ENCODE data around the gene TUBGCP3. TPM values are rescaled to one million over a fixed set of nuclear protein-coding genes. Genes with fewer than 3 reads are reported as not detected.
"Not testable (repeated sequence)": the region's sequence is repeated elsewhere in the genome, so short reads cannot be mapped to it uniquely, and the experiment has no call there.

The TUBGCP3 gene
- 16.4 TPM for total RNA-seq
- long read RNA-seq, transcript TUBGCP3-201 (22 exons, 3,899 nt) = major isoform, 13 of 18 reads
- long read RNA-seq, partial matches to known transcripts = 0 of 18 reads
- long read RNA-seq, other reads (novel, unspliced or antisense) = 4 of 18 reads

- ATAC-seq (peak; percentile 97), DNase-seq (ENCODE audit: missing footprints) (peak; percentile 94)
- intact Hi-C loops (cut with DNase I) = no loop called here
These were observed at the start of gene TUBGCP3 for GRCh38 chr13:112587764-112588489. Gene TUBGCP3 (minus strand): TSS chr13:112588153. CDS start chr13:112587980, 173 bp downstream.

- DNase-seq (ENCODE audit: missing footprints) (no peak), ATAC-seq (no peak)
- intact Hi-C loops (cut with DNase I) = no loop called here
These were observed 49.3 kb upstream of the TUBGCP3 start for GRCh38 chr13:112637017-112637801.

GRCh38 chr13:112636401-112636975 lies 48.5 kb upstream of the TUBGCP3 start:
- DNase-seq (ENCODE audit: missing footprints) (no peak), ATAC-seq (no peak)
- intact Hi-C loops (cut with DNase I) = no loop called here

GRCh38 chr13:112635323-112635722 lies 47.4 kb upstream of the TUBGCP3 start:
- no peak for ATAC-seq
- no peak for DNase-seq (ENCODE audit: missing footprints)
- intact Hi-C loops (cut with DNase I) = no loop called here

- intact Hi-C loops (cut with DNase I) = no loop called here
These were observed 46.1 kb upstream of the TUBGCP3 start for GRCh38 chr13:112634102-112634501.

GRCh38 chr13:112630226-112630625 lies 42.3 kb upstream of the TUBGCP3 start:
- ATAC-seq; intact Hi-C loops (cut with DNase I); DNase-seq (ENCODE audit: missing footprints): not testable (repeated sequence)

More at GRCh38 chr13:112634102-112634501, 46.1 kb upstream of the TUBGCP3 start:
- ATAC-seq (no peak), DNase-seq (ENCODE audit: missing footprints) (no peak)

GRCh38 chr13:112629161-112629560 lies 41.2 kb upstream of the TUBGCP3 start:
- intact Hi-C loops (cut with DNase I) = no loop called here
- ATAC-seq (no peak), DNase-seq (ENCODE audit: missing footprints) (no peak)

GRCh38 chr13:112627613-112628012 lies 39.7 kb upstream of the TUBGCP3 start:
- DNase-seq (ENCODE audit: missing footprints); intact Hi-C loops (cut with DNase I): not testable (repeated sequence)

GRCh38 chr13:112627161-112627560 lies 39.2 kb upstream of the TUBGCP3 start:
- ATAC-seq = no peak
- intact Hi-C loops (cut with DNase I) = no loop called here

More at GRCh38 chr13:112627613-112628012, 39.7 kb upstream of the TUBGCP3 start:
- not testable (repeated sequence) for ATAC-seq

GRCh38 chr13:112626761-112627160 lies 38.8 kb upstream of the TUBGCP3 start:
- no peak for DNase-seq (ENCODE audit: missing footprints)
- ATAC-seq = no peak
- intact Hi-C loops (cut with DNase I) = no loop called here

More at GRCh38 chr13:112627161-112627560, 39.2 kb upstream of the TUBGCP3 start:
- DNase-seq (ENCODE audit: missing footprints) = no peak

GRCh38 chr13:112626124-112626523 lies 38.2 kb upstream of the TUBGCP3 start:
- intact Hi-C loops (cut with DNase I) = no loop called here
- DNase-seq (ENCODE audit: missing footprints) (no peak), ATAC-seq (no peak)

- DNase-seq (ENCODE audit: missing footprints) (no peak), ATAC-seq (no peak)
- intact Hi-C loops (cut with DNase I) = no loop called here
These were observed 37.7 kb upstream of the TUBGCP3 start for GRCh38 chr13:112625698-112626097.

- ATAC-seq (no peak), DNase-seq (ENCODE audit: missing footprints) (no peak)
- intact Hi-C loops (cut with DNase I) = no loop called here
These were observed 36.9 kb upstream of the TUBGCP3 start for GRCh38 chr13:112624602-112625430.

GRCh38 chr13:112624040-112624439 lies 36.1 kb upstream of the TUBGCP3 start:
- intact Hi-C loops (cut with DNase I) = no loop called here
- no peak for ATAC-seq
- DNase-seq (ENCODE audit: missing footprints) = no peak

- DNase-seq (ENCODE audit: missing footprints) = no peak
- ATAC-seq = no peak
- intact Hi-C loops (cut with DNase I) = no loop called here
These were observed 35.2 kb upstream of the TUBGCP3 start for GRCh38 chr13:112623051-112623711.

- ATAC-seq (no peak), DNase-seq (ENCODE audit: missing footprints) (no peak)
- intact Hi-C loops (cut with DNase I) = no loop called here
These were observed 34.4 kb upstream of the TUBGCP3 start for GRCh38 chr13:112622375-112622774.

- peak; percentile 77 for ATAC-seq
- intact Hi-C loops (cut with DNase I) = no loop called here
- DNase-seq (ENCODE audit: missing footprints) = no peak
These were observed 32.0 kb upstream of the TUBGCP3 start for GRCh38 chr13:112619730-112620631.
